IMR-90 (cell line): ENCODE data around the gene CROCC. TPM values are rescaled to one million over a fixed set of nuclear protein-coding genes. Genes with fewer than 3 reads are reported as not detected.

Experiments used
- ATAC-seq: fragments of 200-7000 bp; cut with Tn5 transposase; 2 replicates; pipeline ENCODE4 v1.9.1; 2020; ENCODE audit warnings: low read depth, mild to moderate bottlenecking, moderate library complexity
- BruUV-seq: library from RNA; stranded (reverse); fragments of 400-500 nt; replicated peaks from 2 replicates; lab custom pipeline; 2021; lab: Mats Ljungman, UMichigan
- CTCF ChIA-PET: fragments of 300-600 bp; formaldehyde crosslinking; extraction: SDS; loops from one replicate; lab custom pipeline; 2021; ENCODE audit warnings: antibody characterized with exemption; lab: Yijun Ruan, JAX
- POLR2A ChIA-PET: fragments of 300-600 bp; sonication (Branson Sonifier 250); formaldehyde crosslinking; loops from one replicate; lab custom pipeline; 2022; ENCODE audit warnings: antibody characterized with exemption; ENCODE audit not compliant: unreplicated experiment; lab: Charles Lee
- DNase-seq: peaks from one replicate; pipeline ENCODE4 v3.0.0; 2013
- H2AFZ ChIP-seq: replicated peaks from 2 replicates; pipeline ENCODE3; 2013; ENCODE audit warnings: low read length, mild to moderate bottlenecking; ENCODE audit not compliant: poor library complexity
- H2AK5ac ChIP-seq: 2 replicates; pipeline ENCODE4 v1.6.1; 2013; ENCODE audit warnings: low read depth, low read length, inconsistent platforms
- H2AK9ac ChIP-seq: replicated peaks from 2 replicates; pipeline ENCODE3; 2013; ENCODE audit warnings: mild to moderate bottlenecking, low read depth, low read length, moderate library complexity; ENCODE audit not compliant: poor library complexity
- H2BK120ac ChIP-seq: 2 replicates; pipeline ENCODE4 v1.6.1; 2013; ENCODE audit warnings: low read depth, low read length, inconsistent platforms
- H2BK15ac ChIP-seq: 3 replicates; pipeline ENCODE4 v1.6.1; 2013; ENCODE audit warnings: low read depth, low read length, inconsistent platforms
- H2BK20ac ChIP-seq: 2 replicates; pipeline ENCODE4 v1.6.1; 2013; ENCODE audit warnings: low read depth, mild to moderate bottlenecking, inconsistent platforms, low read length, moderate library complexity
- H2BK5ac ChIP-seq: 2 replicates; pipeline ENCODE4 v1.6.1; 2013; ENCODE audit warnings: mild to moderate bottlenecking, low read depth, low read length, inconsistent platforms; ENCODE audit not compliant: poor library complexity, severe bottlenecking
- H3K14ac ChIP-seq: replicated peaks from 2 replicates; pipeline ENCODE4 v1.6.1; 2013; ENCODE audit warnings: low read depth, low read length, inconsistent platforms
- H3K18ac ChIP-seq: 2 replicates; pipeline ENCODE4 v1.6.1; 2013; ENCODE audit warnings: low read depth, low read length, control low read depth
- H3K23ac ChIP-seq: 2 replicates; pipeline ENCODE4 v1.6.1; 2013; ENCODE audit warnings: low read depth, low read length, inconsistent platforms
- H3K27ac ChIP-seq: 2 replicates; pipeline ENCODE4 v1.5.1; 2013; ENCODE audit warnings: mild to moderate bottlenecking, control low read depth, low read length; ENCODE audit not compliant: insufficient read depth
- H3K27me3 ChIP-seq: 2 replicates; pipeline ENCODE4 v1.6.1; 2013; ENCODE audit warnings: low read length; ENCODE audit not compliant: control insufficient read depth, insufficient read depth
- H3K36me3 ChIP-seq: 2 replicates; pipeline ENCODE4 v1.6.1; 2013; ENCODE audit warnings: low read length, mixed read lengths; ENCODE audit not compliant: control insufficient read depth, insufficient read depth
- H3K4ac ChIP-seq: 2 replicates; pipeline ENCODE4 v1.6.1; 2013; ENCODE audit warnings: low read depth, low read length, inconsistent platforms
- H3K4me1 ChIP-seq: 2 replicates; pipeline ENCODE4 v1.6.1; 2013; ENCODE audit warnings: low read length, mixed read lengths; ENCODE audit not compliant: control insufficient read depth, insufficient read depth
- H3K4me2 ChIP-seq: 2 replicates; pipeline ENCODE4 v1.6.1; 2013; ENCODE audit warnings: low read depth, mild to moderate bottlenecking, control low read depth, low read length, moderate library complexity
- H3K4me3 ChIP-seq: 2 replicates; pipeline ENCODE4 v1.5.1; 2013; ENCODE audit warnings: low read depth, mild to moderate bottlenecking, control low read depth, low read length, moderate library complexity; ENCODE audit not compliant: insufficient read depth
- H3K56ac ChIP-seq: 2 replicates; pipeline ENCODE4 v1.6.1; 2013; ENCODE audit warnings: low read length, inconsistent platforms; ENCODE audit not compliant: insufficient read depth; ENCODE audit errors: extremely low read depth
- H3K79me1 ChIP-seq, 2 experiments: 2 replicates each; pipeline ENCODE4 v1.6.1; 2013; ENCODE audit warnings: low read length in 2 of 2, inconsistent platforms in 1 of 2, low read depth in 1 of 2
- H3K9ac ChIP-seq: 2 replicates; pipeline ENCODE4 v1.6.1; 2013; ENCODE audit warnings: low read depth, low read length, control low read depth
- H3K9me1 ChIP-seq: 2 replicates; pipeline ENCODE4 v1.6.1; 2013; ENCODE audit warnings: low read length, inconsistent platforms; ENCODE audit not compliant: insufficient read depth
- H3K9me3 ChIP-seq: 2 replicates; pipeline ENCODE4 v1.6.1; 2013; ENCODE audit warnings: low read length; ENCODE audit not compliant: control insufficient read depth, insufficient read depth
- H4K20me1 ChIP-seq: 2 replicates; pipeline ENCODE4 v1.6.1; 2013; ENCODE audit warnings: low read length, inconsistent platforms; ENCODE audit not compliant: insufficient read depth
- H4K5ac ChIP-seq: 2 replicates; pipeline ENCODE4 v1.6.1; 2013; ENCODE audit warnings: mild to moderate bottlenecking, low read depth, low read length, control low read depth
- H4K8ac ChIP-seq, 2 experiments: 2 replicates each; pipeline ENCODE4 v1.6.1; 2013; ENCODE audit warnings: low read depth in 2 of 2, low read length in 2 of 2, control low read depth in 1 of 2, inconsistent platforms in 1 of 2
- H4K91ac ChIP-seq: 2 replicates; pipeline ENCODE4 v1.6.1; 2013; ENCODE audit warnings: low read depth, low read length, inconsistent platforms; ENCODE audit not compliant: insufficient read depth
- BHLHE40 ChIP-seq: fragments of 150-350 bp; IDR thresholded peaks from 2 replicates; pipeline ENCODE4 v1.6.1; 2016; ENCODE audit warnings: mild to moderate bottlenecking, low read depth, low read length
- CEBPB ChIP-seq: IDR thresholded peaks from 2 replicates; pipeline ENCODE4 v1.6.1; 2012; ENCODE audit warnings: low read depth, low read length, improper control_type of control experiment
- CHD1 ChIP-seq: IDR thresholded peaks from 2 replicates; pipeline ENCODE4 v1.6.1; 2012; ENCODE audit warnings: low read depth, low read length, improper control_type of control experiment
- CTCF ChIP-seq: conservative IDR thresholded peaks from 2 replicates; pipeline ENCODE4 v1.5.1; 2012; ENCODE audit warnings: mild to moderate bottlenecking, low read depth, low read length, improper control_type of control experiment
- ELK1 ChIP-seq: fragments of 150-350 bp; IDR thresholded peaks from 2 replicates; pipeline ENCODE4 v1.6.1; 2016; ENCODE audit warnings: low read depth, mild to moderate bottlenecking, low read length, moderate library complexity, borderline replicate concordance
- FOS ChIP-seq: fragments of 150-350 bp; IDR thresholded peaks from 2 replicates; pipeline ENCODE4 v1.6.1; 2016; ENCODE audit warnings: low read depth, low read length
- MAFK ChIP-seq: IDR thresholded peaks from 2 replicates; pipeline ENCODE4 v1.6.1; 2012; ENCODE audit warnings: low read depth, low read length, improper control_type of control experiment
- MAZ ChIP-seq: IDR thresholded peaks from 2 replicates; pipeline ENCODE4 v1.6.1; 2012; ENCODE audit warnings: low read depth, mild to moderate bottlenecking, low read length, improper control_type of control experiment, moderate library complexity, borderline replicate concordance
- MXI1 ChIP-seq: IDR thresholded peaks from 2 replicates; pipeline ENCODE4 v1.6.1; 2012; ENCODE audit warnings: low read depth, mild to moderate bottlenecking, low read length, moderate library complexity, borderline replicate concordance
- NFE2L2 ChIP-seq: fragments of 150-350 bp; IDR thresholded peaks from 2 replicates; pipeline ENCODE4 v1.6.1; 2016; ENCODE audit warnings: low read depth, mild to moderate bottlenecking, low read length
- POLR2A ChIP-seq: IDR thresholded peaks from 2 replicates; pipeline ENCODE4 v1.6.1; 2012; ENCODE audit warnings: mild to moderate bottlenecking, low read depth, low read length
- RAD21 ChIP-seq: IDR thresholded peaks from 2 replicates; pipeline ENCODE4 v1.6.1; 2012; ENCODE audit warnings: low read length, improper control_type of control experiment
- RCOR1 ChIP-seq: IDR thresholded peaks from 2 replicates; pipeline ENCODE4 v1.6.1; 2012; ENCODE audit warnings: mild to moderate bottlenecking, low read length, improper control_type of control experiment; ENCODE audit not compliant: insufficient replicate concordance
- RFX5 ChIP-seq: IDR thresholded peaks from 2 replicates; pipeline ENCODE4 v1.8.0; 2012; ENCODE audit warnings: low read depth, mild to moderate bottlenecking, low read length, moderate library complexity
- SMC3 ChIP-seq: fragments of 150-350 bp; IDR thresholded peaks from 2 replicates; pipeline ENCODE4 v1.6.1; 2016; ENCODE audit warnings: low read depth, mild to moderate bottlenecking, antibody characterized with exemption, low read length, moderate library complexity
- USF2 ChIP-seq: fragments of 150-350 bp; IDR thresholded peaks from 2 replicates; pipeline ENCODE4 v1.6.1; 2017; ENCODE audit warnings: mild to moderate bottlenecking, antibody characterized with exemption, low read length, low read depth
- WGBS, 2 experiments: methylation state at CpG; one replicate each; pipeline versions ENCODE4 v1.1.5 to v1.1.7; 2013; ENCODE audit warnings: missing lambda C conversion rate in 2 of 2; ENCODE audit not compliant: insufficient read length in 1 of 2; ENCODE audit errors: extremely low coverage in 2 of 2; 5-methylcytosine and 5-hydroxymethylcytosine counted together
- dilution Hi-C: fragments of 300-500 bp; cut with HindIII; formaldehyde crosslinking; loops from one replicate; pipeline ENCODE4 v1.14.3; 2018; ENCODE audit warnings: low sequenced_read_pairs; ENCODE audit not compliant: unreplicated experiment
- in situ Hi-C: fragments of 300-500 bp; cut with MboI; formaldehyde crosslinking; loops from 3 replicates; pipeline ENCODE4 v1.14.3; 2019; ENCODE audit warnings: low sequenced_read_pairs, inconsistent platforms, mixed read lengths
- intact Hi-C: fragments of 100-400 bp; cut with micrococcal nuclease; formaldehyde crosslinking; loops from 2 replicates; pipeline ENCODE4 v1.10.0; 2022
- polyA plus RNA-seq, 3 experiments: library from polyadenylated mRNA; depleted of rRNA; stranded (reverse); fragments of >200 nt; gene quantifications; 2 replicates each; pipeline ENCODE4 v1.2.3, GENCODE V29; 2012; ENCODE audit warnings: low replicate concordance in 1 of 3
- total RNA-seq: library from RNA; depleted of rRNA; stranded (reverse); fragments of >200 nt; gene quantifications from 2 replicates; pipeline ENCODE4 v1.2.3, GENCODE V29; 2012

The CROCC gene
- total and polyA plus RNA-seq, 2 of the 4 experiments (the other 2 are of a cell fraction), result 7.5 to 13.7 TPM

GRCh38 chr1:16988210-16988609 is 66.5 kb downstream of the CROCC start:
- no peak overlapping the region for H3K23ac ChIP-seq
- no peak overlapping the region for H3K4me3 ChIP-seq
- in situ Hi-C loops, result no loop called here
- H3K4me2 ChIP-seq, result no peak overlapping the region
- H3K56ac ChIP-seq, result no peak overlapping the region
- no TSS peak for BruUV-seq
- H2BK120ac ChIP-seq, result no peak overlapping the region
- no peak overlapping the region for H3K14ac ChIP-seq
- no peak overlapping the region for H3K9ac ChIP-seq
- peaks cover 13% of the 10 kb centered on the region for H3K36me3 ChIP-seq
- no peak overlapping the region for H2BK5ac ChIP-seq
- 100% methylated on average over 5 of the region's 13 CpGs; no CpG with 5 or more reads in 1 of the 2 experiments for WGBS, 2 experiments
- no peak overlapping the region for H2BK15ac ChIP-seq
- DNase-seq (no peak), ATAC-seq (no peak)
- no peak overlapping the region for H3K4ac ChIP-seq
- no peaks in the 10 kb centered on the region for H3K9me3 ChIP-seq
- no peak overlapping the region for H4K8ac ChIP-seq
- no peaks in the 10 kb centered on the region for H4K20me1 ChIP-seq
- H2AK9ac ChIP-seq, result no peak overlapping the region
- no peak overlapping the region for H3K18ac ChIP-seq
- H3K4me1 ChIP-seq, result peaks cover 2% of the 10 kb centered on the region; the same call in 1 of the 2 replicates
- intact Hi-C loops, result no loop called here
- H2AFZ ChIP-seq, result peak overlapping the region; percentile 43
- H3K27me3 ChIP-seq, result no peaks in the 10 kb centered on the region
- H3K79me1 ChIP-seq, result no peaks in the 10 kb centered on the region
- no peaks in the 10 kb centered on the region for H3K9me1 ChIP-seq
- POLR2A ChIA-PET, result no interaction called here
- CTCF ChIA-PET, result no interaction called here
- dilution Hi-C loops, result no loop called here
- H2BK20ac ChIP-seq, result no peak overlapping the region
- no peak overlapping the region for H4K5ac ChIP-seq
- no peak for TF ChIP-seq RAD21
- no peak for TF ChIP-seq NFE2L2
- no peak for TF ChIP-seq RFX5
- TF ChIP-seq BHLHE40, result no peak
- no peak for TF ChIP-seq CTCF
- TF ChIP-seq MAFK, result no peak
- no peak for TF ChIP-seq FOS
- TF ChIP-seq POLR2A, result no peak
- no peak for TF ChIP-seq MXI1
- no peak for TF ChIP-seq USF2
- no peak for TF ChIP-seq CEBPB
- no peak for TF ChIP-seq SMC3
- TF ChIP-seq MAZ, result no peak
- no peak for TF ChIP-seq ELK1
- no peak for TF ChIP-seq CHD1
- TF ChIP-seq RCOR1, result no peak
- H3K27ac ChIP-seq, result no peak overlapping the region
- H2AK5ac ChIP-seq, result no peak overlapping the region
- no peak overlapping the region for H4K91ac ChIP-seq
